MV-4-11 (cell line): Measurements from ENCODE around the gene LIPM.

ENCODE experiments used
- DNase-seq: peaks from one replicate; lab custom pipeline; 2025; lab: John Stamatoyannopoulos, UW

LIPM gene

GRCh38 chr10:88802523-88803285, at the start of gene LIPM:
TSS of gene LIPM (plus strand) at chr10:88802730. CDS start at chr10:88802897, 167 bp downstream.
- DNase-seq, result no peak

GRCh38 chr10:88754287-88754686, 48.2 kb upstream of the LIPM start:
- DNase-seq, result no peak

GRCh38 chr10:88755753-88756152, 46.8 kb upstream of the LIPM start:
- no peak for DNase-seq

GRCh38 chr10:88756660-88757059, 45.9 kb upstream of the LIPM start:
- DNase-seq, result no peak

GRCh38 chr10:88759366-88760101, 43.0 kb upstream of the LIPM start, which contains the start of gene LIPN:
TSS of gene LIPN (plus strand) at chr10:88760020. CDS start at chr10:88761406, 1,386 bp downstream.
- DNase-seq, result peak; percentile 92

- no peak for DNase-seq
Measured at GRCh38 chr10:88762906-88763305, 39.6 kb upstream of the LIPM start.

- no peak for DNase-seq
Measured at GRCh38 chr10:88763441-88763840, 39.1 kb upstream of the LIPM start.

- no peak for DNase-seq
Measured at GRCh38 chr10:88764110-88764509, 38.4 kb upstream of the LIPM start.

- no peak for DNase-seq
Measured at GRCh38 chr10:88765816-88766215, 36.7 kb upstream of the LIPM start.

- no peak for DNase-seq
Measured at GRCh38 chr10:88769384-88769783, 33.1 kb upstream of the LIPM start.

- DNase-seq, result no peak
Measured at GRCh38 chr10:88781206-88781605, 21.3 kb upstream of the LIPM start.

GRCh38 chr10:88782222-88782621, 20.3 kb upstream of the LIPM start:
- no peak for DNase-seq

- DNase-seq, result no peak
Measured at GRCh38 chr10:88783724-88784123, 18.8 kb upstream of the LIPM start.

GRCh38 chr10:88786032-88786770, 16.3 kb upstream of the LIPM start:
- no peak for DNase-seq

GRCh38 chr10:88787463-88787862, 15.1 kb upstream of the LIPM start:
- DNase-seq, result no peak

- DNase-seq, result no peak
Measured at GRCh38 chr10:88788924-88789323, 13.6 kb upstream of the LIPM start.

GRCh38 chr10:88791924-88792323, 10.6 kb upstream of the LIPM start:
- DNase-seq, result no peak

- DNase-seq, result peak; percentile 98
Measured at GRCh38 chr10:88792661-88793060, 9.9 kb upstream of the LIPM start.

GRCh38 chr10:88793712-88794299, 8.7 kb upstream of the LIPM start:
- peak; percentile 43 for DNase-seq

GRCh38 chr10:88794731-88795130, 7.8 kb upstream of the LIPM start:
- DNase-seq, result no peak

- DNase-seq, result no peak
Measured at GRCh38 chr10:88800152-88801125, 2.1 kb upstream of the LIPM start.
